T-helper 17 cell (primary cell): Measurements from ENCODE around the gene ZNF469. TPM values are rescaled to one million over a fixed set of nuclear protein-coding genes. Genes with fewer than 3 reads are reported as not detected.

ENCODE experiments used
- ATAC-seq: fragments of 150-1000 bp; cut with Tn5 transposase; 2 replicates; pipeline ENCODE4 v1.10.0; 2021; ENCODE audit warnings: mild to moderate bottlenecking, moderate library complexity
- DNase-seq, 3 donors: peaks; one replicate each; pipeline versions ENCODE4 v3.0.0 to v3.0.0-alpha.2; 2020 to 2021
- H3K9me3 ChIP-seq: one replicate; pipeline ENCODE4 v1.7.0; 2013; ENCODE audit warnings: low read length, mild to moderate bottlenecking; ENCODE audit not compliant: control insufficient read depth, poor library complexity, severe bottlenecking
- H3K27ac Mint-ChIP-seq: one replicate; pipeline ENCODE4 v1.8.0; 2022; ENCODE audit warnings: mild to moderate bottlenecking, moderate library complexity, mixed read lengths
- H3K27me3 Mint-ChIP-seq: one replicate; pipeline ENCODE4 v1.8.0; 2022; ENCODE audit warnings: mixed read lengths
- H3K36me3 Mint-ChIP-seq: one replicate; pipeline ENCODE4 v1.8.0; 2022; ENCODE audit warnings: low read depth, mixed read lengths
- H3K4me1 Mint-ChIP-seq: one replicate; pipeline ENCODE4 v1.8.0; 2022; ENCODE audit warnings: mild to moderate bottlenecking, mixed read lengths
- H3K4me3 Mint-ChIP-seq: one replicate; pipeline ENCODE4 v1.8.0; 2022; ENCODE audit warnings: mild to moderate bottlenecking, moderate library complexity, mixed read lengths
- total RNA-seq, 4 donors: library from RNA in 2 of 4; stranded (reverse) in 2 of 4; gene quantifications; one replicate each; pipeline ENCODE4 v1.2.3 and lab custom pipeline; 2022 to 2026

Gene ZNF469
- total RNA-seq, 2 donors from 2014 or later = 0.32 to 0.55 TPM

- Mint-ChIP-seq H3K27ac (no peak overlapping the region), H3K4me3 (no peak overlapping the region), H3K27me3 (no peaks in the 10 kb centered on the region), H3K36me3 (no peaks in the 10 kb centered on the region), H3K4me1 (peaks cover 5% of the 10 kb centered on the region)
- H3K9me3 ChIP-seq = no peaks in the 10 kb centered on the region
- DNase-seq = no peak
- no peak for ATAC-seq
Measured at GRCh38 chr16:88422733-88423447, 40.1 kb downstream of the ZNF469 start.

DNA sequence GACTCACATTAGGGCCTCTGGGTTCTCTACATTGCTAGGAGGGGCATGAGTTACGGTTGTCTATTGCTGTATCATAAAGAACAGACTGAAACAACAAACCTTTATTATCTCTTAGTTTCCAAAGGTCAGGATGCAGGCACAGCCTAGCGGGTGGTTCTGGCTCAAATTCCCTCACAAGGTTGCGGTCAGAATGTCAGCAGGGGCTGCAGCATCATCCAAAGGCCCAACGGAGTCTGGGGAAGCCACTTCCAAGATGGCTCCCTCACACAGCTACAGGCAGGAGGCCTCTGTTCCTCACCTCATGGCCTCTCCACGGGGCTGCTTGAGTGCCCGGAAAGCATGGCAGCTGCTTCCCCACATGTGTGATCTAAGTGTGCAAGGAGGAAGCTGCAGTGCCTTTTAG, 40.7 kb downstream of the ZNF469 start:
- ATAC-seq (no peak), DNase-seq (no peak)
- Mint-ChIP-seq H3K27me3 (no peaks in the 10 kb centered on the region), H3K36me3 (no peaks in the 10 kb centered on the region), H3K27ac (no peak overlapping the region), H3K4me3 (no peak overlapping the region), H3K4me1 (peaks cover 5% of the 10 kb centered on the region)
- no peaks in the 10 kb centered on the region for H3K9me3 ChIP-seq

GRCh38 chr16:88424587-88425235, 42.0 kb downstream of the ZNF469 start:
- Mint-ChIP-seq H3K27ac (no peak overlapping the region), H3K4me3 (no peak overlapping the region), H3K27me3 (no peaks in the 10 kb centered on the region), H3K36me3 (no peaks in the 10 kb centered on the region), H3K4me1 (peaks cover 6% of the 10 kb centered on the region)
- H3K9me3 ChIP-seq = no peaks in the 10 kb centered on the region
- DNase-seq (no peak), ATAC-seq (no peak)

GRCh38 chr16:88426018-88426417, 43.3 kb downstream of the ZNF469 start:
- H3K36me3 Mint-ChIP-seq = no peaks in the 10 kb centered on the region
- H3K27ac Mint-ChIP-seq = no peak overlapping the region
- no peaks in the 10 kb centered on the region for H3K9me3 ChIP-seq
- ATAC-seq = no peak
- H3K4me1 Mint-ChIP-seq = peaks cover 9% of the 10 kb centered on the region
- no peak overlapping the region for H3K4me3 Mint-ChIP-seq
- no peak for DNase-seq
- no peaks in the 10 kb centered on the region for H3K27me3 Mint-ChIP-seq

DNA sequence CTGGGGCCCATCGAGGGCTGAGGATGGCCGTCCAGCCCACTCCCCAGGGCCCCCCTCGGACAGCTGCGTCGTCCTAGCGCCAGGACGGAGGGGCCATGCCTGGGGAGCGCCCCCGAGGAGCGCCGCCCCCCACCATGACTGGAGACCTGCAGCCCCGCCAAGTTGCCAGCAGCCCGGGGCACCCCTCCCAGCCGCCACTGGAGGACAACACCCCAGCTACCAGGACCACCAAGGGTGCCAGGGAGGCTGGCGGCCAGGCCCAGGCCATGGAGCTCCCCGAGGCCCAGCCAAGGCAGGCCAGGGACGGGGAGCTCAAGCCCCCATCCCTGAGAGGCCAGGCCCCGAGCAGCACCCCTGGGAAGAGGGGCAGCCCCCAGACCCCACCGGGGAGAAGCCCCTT, 44.6 kb downstream of the ZNF469 start:
- DNase-seq (no peak), ATAC-seq (no peak)
- Mint-ChIP-seq H3K4me3 (no peak overlapping the region), H3K36me3 (no peaks in the 10 kb centered on the region), H3K4me1 (peaks cover 9% of the 10 kb centered on the region), H3K27ac (no peak overlapping the region), H3K27me3 (no peaks in the 10 kb centered on the region)
- H3K9me3 ChIP-seq = no peaks in the 10 kb centered on the region

DNA sequence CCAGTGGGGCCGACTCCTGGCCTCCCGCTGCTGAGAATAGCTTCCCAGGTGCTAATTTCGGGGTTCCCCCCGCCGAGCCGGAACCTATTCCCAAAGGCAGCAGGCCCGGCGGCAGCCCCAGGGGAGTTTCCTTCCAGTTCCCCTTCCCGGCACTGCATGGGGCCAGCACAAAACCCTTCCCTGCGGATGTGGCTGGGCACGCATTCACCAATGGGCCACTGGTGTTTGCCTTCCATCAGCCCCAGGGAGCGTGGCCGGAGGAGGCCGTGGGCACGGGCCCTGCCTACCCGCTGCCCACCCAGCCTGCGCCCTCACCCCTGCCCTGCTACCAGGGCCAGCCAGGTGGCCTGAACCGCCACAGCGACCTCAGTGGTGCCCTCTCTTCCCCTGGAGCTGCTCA, 45.4 kb downstream of the ZNF469 start:
- no peaks in the 10 kb centered on the region for H3K9me3 ChIP-seq
- ATAC-seq (no peak), DNase-seq (no peak)
- Mint-ChIP-seq H3K4me1 (peaks cover 9% of the 10 kb centered on the region), H3K36me3 (no peaks in the 10 kb centered on the region), H3K4me3 (no peak overlapping the region), H3K27ac (no peak overlapping the region), H3K27me3 (no peaks in the 10 kb centered on the region)

GRCh38 chr16:88428616-88429386, 46.0 kb downstream of the ZNF469 start:
- no peak overlapping the region for H3K4me3 Mint-ChIP-seq
- no peaks in the 10 kb centered on the region for H3K9me3 ChIP-seq
- ATAC-seq (no peak), DNase-seq (no peak)
- H3K27ac Mint-ChIP-seq = no peak overlapping the region
- no peaks in the 10 kb centered on the region for H3K36me3 Mint-ChIP-seq
- no peaks in the 10 kb centered on the region for H3K27me3 Mint-ChIP-seq
- H3K4me1 Mint-ChIP-seq = peaks cover 9% of the 10 kb centered on the region

GRCh38 chr16:88429387-88430184, 46.8 kb downstream of the ZNF469 start:
- Mint-ChIP-seq H3K4me1 (peaks cover 4% of the 10 kb centered on the region), H3K27me3 (no peaks in the 10 kb centered on the region), H3K4me3 (peak overlapping the region; percentile 79), H3K27ac (peak overlapping the region; percentile 9), H3K36me3 (no peaks in the 10 kb centered on the region)
- no peaks in the 10 kb centered on the region for H3K9me3 ChIP-seq
- DNase-seq (no peak), ATAC-seq (no peak)

DNA sequence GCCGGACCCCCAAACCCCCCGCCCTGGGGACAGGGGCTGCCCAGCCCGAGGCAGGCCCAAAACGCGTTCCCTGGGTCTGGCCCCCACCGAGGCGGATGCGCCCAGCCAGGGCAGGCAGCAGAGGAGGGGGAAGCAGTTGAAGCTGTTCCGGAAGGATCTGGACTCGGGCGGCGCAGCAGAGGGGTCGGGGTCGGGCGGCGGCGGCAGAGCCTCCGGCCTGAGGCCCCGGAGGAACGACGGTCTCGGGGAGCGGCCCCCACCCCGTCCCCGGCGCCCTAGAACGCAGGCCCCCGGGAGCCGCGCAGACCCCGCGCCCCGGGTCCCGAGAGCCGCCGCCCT, 47.4 kb downstream of the ZNF469 start:
- Mint-ChIP-seq H3K27me3 (no peaks in the 10 kb centered on the region), H3K36me3 (no peaks in the 10 kb centered on the region), H3K4me1 (peaks cover 3% of the 10 kb centered on the region), H3K4me3 (peak overlapping the region; percentile 79), H3K27ac (peak overlapping the region; percentile 9)
- DNase-seq = no peak
- no peaks in the 10 kb centered on the region for H3K9me3 ChIP-seq
- peak; percentile 33 for ATAC-seq

DNA sequence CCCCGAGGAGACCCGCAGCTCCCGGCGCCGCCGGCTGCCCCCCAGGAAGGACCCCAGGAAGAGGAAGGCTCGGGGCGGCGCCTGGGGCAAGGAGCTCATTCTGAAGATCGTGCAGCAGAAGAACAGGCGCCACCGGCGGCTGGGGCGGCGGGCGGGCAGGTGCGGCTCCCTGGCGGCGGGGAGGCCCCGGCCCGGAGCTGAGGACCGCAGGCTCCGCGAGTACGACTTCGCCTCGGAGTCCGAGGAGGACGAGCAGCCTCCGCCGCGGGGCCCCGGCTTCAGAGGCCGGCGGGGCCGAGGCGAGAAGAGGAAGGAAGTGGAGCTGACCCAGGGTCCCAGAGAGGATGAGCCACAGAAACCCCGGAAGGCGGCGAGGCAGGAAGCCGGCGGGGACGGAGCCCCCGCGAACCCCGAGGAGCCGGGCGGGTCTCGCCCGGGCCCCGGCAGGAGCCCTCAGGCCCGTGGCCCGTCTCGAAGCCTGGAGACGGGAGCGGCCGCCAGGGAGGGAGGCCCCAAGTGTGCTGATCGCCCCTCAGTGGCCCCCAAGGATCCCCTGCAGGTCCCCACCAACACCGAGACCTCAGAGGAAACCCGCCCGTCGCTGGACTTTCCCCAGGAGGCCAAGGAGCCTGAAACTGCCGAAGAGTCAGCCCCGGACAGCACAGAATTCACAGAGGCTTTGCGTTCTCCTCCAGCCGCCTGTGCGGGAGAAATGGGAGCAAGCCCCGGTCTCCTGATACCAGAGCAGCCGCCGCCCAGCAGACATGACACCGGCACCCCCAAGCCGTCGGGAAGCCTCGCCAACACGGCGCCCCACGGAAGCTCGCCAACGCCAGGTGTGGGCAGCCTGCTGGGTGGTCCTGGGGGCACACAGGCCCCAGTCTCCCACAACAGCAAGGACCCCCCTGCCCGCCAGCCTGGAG, 48.0 kb downstream of the ZNF469 start:
- no peaks in the 10 kb centered on the region for H3K9me3 ChIP-seq
- ATAC-seq (peak; percentile 70), DNase-seq (peak; percentile 17 to 32 (median 29))
- Mint-ChIP-seq H3K27me3 (no peaks in the 10 kb centered on the region), H3K27ac (no peak overlapping the region), H3K4me3 (peak overlapping the region; percentile 79), H3K4me1 (peaks cover 3% of the 10 kb centered on the region), H3K36me3 (no peaks in the 10 kb centered on the region)

DNA sequence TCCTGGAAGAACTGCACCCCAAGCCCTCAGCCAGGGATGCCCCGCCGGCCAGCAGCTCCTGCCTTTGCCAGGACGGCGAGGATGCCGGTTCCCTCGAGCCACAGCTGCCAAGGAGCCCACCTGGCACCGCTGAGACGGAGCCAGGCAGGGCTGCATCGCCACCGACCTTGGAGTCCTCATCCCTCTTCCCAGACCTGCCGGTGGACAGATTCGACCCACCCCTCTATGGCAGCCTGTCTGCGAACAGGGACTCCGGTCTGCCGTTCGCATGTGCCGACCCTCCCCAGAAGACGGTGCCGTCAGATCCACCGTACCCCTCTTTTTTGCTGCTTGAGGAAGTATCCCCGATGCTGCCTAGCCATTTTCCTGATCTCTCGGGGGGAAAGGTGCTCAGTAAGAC, 48.9 kb downstream of the ZNF469 start:
- Mint-ChIP-seq H3K27me3 (no peaks in the 10 kb centered on the region), H3K4me1 (peaks cover 3% of the 10 kb centered on the region), H3K36me3 (no peaks in the 10 kb centered on the region), H3K27ac (no peak overlapping the region), H3K4me3 (peak overlapping the region; percentile 67)
- no peaks in the 10 kb centered on the region for H3K9me3 ChIP-seq
- DNase-seq (no peak), ATAC-seq (no peak)

DNA sequence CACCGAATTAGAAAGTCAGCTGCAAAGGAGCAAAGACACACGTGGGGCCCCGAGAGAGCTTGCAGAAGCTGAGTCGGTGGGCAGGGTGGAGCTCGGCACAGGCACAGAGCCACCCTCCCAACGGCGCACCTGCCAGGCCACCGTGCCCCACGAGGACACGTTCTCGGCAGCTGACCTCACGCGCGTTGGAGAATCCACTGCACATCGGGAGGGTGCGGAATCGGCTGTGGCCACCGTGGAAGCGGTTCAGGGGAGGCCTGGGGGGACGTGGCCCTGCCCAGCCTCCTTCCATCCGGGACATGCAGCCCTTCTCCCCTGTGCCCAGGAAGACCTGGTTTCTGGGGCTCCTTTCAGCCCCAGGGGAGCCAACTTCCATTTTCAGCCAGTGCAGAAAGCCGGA, 49.4 kb downstream of the ZNF469 start:
- Mint-ChIP-seq H3K27ac (no peak overlapping the region), H3K27me3 (no peaks in the 10 kb centered on the region), H3K4me3 (peak overlapping the region; percentile 53), H3K36me3 (no peaks in the 10 kb centered on the region), H3K4me1 (peaks cover 3% of the 10 kb centered on the region)
- no peaks in the 10 kb centered on the region for H3K9me3 ChIP-seq
- DNase-seq (no peak), ATAC-seq (no peak)
